DMS53 (cell line): ENCODE results near the gene RCAN1.
"Not testable (repeated sequence)": the region's sequence is repeated elsewhere in the genome, so short reads cannot be mapped to it uniquely, and the experiment has no call there.

Experiments
- DNase-seq: peaks from one replicate; lab custom pipeline; 2025; lab: John Stamatoyannopoulos, UW

RCAN1 gene

DNA sequence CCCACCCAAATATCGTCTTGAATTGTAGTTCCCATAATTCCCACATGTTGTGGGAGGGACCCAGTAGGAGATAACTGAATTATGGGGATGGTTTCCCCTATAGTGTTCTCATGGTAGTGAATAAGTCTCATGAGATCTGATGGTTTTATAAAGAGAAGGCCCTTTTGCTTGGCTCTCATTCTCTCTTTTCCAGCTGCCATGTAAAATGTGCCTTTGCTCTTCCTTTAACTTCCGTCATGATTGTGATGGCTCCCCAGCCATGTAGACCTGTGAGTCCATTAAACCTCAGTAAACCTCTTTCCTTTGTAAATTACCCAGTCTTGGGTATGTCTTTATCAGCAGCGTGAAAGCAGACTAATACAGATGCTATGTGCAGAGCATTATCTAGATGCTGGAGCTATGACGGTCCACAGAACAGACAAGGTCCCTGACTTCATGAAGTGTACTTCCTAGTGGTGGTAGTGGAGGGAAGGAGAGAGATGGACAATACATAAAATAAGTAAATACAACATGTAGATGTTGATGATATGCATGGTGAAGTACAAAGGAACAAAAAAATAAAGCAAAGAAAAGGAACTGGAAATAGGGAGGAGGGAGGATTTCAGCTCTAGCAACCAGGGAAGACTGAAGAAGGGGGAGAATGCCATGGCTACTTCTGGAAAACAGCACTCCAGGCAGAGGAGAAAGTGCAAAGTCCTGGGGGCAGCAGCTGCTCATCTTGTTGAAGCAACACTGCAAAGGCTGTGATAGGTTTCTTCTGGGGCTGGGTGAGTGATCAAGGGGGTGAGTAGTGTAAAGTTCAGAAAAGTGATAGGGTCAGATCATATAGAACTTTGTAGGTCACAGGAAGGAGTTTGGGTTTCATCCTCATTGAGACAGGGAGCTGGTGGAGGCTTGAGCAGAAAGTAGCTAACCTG lies 6.8 kb upstream of the RCAN1 start:
- no peak for DNase-seq

DNA sequence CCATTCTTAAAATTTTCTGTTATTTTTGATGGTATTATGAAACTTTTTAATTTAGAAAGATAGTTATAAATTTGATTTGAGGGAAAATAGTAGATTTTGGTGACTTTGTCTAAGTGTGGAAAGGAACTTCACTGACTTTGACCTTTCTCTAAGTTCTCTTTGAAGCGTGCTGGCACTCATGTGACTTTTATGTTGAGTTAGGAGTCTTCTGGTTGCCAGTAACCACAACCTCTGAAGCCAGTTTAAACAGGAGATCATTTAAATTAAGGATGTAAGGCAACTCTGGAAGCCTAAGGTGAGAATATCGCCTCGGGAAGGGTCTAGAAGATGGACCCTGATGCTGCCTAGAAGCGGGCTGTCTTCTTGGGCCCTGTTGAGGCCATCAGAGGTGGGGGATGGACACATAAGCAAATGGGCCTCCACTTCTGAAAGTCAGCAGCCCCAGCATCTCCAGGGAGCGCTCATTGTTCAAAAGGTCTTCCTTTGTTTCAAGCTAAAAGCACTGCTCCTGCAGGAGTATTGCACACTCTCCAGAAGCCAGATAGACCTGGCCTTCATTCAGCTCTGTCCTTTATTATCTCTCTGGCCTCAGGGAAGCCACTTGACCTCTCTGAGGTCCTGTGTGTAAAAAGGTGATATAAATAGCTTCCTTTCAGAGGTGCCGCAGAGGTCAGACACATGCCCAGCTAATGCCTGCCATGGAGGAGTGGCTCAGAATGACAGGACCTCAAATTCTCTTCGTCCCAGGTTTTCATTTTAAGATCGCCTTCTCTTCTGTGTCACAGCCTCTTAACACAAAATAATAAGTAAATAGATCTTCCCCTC lies 5.1 kb upstream of the RCAN1 start:
- DNase-seq, result no peak

DNA sequence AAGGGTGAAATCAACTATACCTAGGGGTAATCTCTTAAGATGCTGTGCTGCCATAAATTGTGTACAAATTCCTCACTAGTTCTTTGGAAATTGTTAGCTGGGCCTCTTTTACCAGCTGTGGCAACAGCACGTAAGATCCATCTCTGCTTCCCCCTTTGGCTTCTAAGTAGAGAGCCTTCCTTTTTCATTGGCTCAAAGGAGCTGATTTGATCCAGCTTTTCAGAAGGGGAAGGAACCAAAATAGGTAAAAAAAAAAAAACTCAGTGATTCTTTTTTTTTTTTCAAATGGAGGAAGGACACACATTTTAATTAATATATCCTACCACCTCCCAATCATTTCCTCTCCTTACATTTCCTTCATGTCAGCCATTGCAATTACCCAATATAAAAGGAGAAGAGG lies 4.0 kb upstream of the RCAN1 start:
- DNase-seq, result no peak

- DNase-seq, result no peak
These were observed 2.9 kb upstream of the RCAN1 start for GRCh38 chr21:34617753-34618339.

DNA sequence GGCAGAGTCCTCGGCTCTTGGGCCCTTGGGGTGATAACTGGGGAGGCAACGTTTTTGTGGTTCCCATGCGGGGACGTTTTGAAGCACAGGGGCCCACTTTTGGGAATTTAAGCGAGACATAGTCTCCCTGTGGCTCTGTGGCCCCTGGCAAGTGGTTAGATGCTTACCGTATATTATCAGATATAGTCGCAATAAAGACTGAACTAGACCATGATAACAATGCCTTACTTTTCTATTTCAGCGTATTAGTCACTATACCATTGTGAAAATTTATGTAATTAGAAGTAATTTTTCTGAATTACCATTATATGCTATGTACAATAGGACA lies 538 bp upstream of the RCAN1 start:
- no peak for DNase-seq

GRCh38 chr21:34613679-34614627 lies 960 bp downstream of the RCAN1 start:
- DNase-seq, result peak; percentile 40

GRCh38 chr21:34612557-34612956 lies 2.4 kb downstream of the RCAN1 start:
- no peak for DNase-seq

DNA sequence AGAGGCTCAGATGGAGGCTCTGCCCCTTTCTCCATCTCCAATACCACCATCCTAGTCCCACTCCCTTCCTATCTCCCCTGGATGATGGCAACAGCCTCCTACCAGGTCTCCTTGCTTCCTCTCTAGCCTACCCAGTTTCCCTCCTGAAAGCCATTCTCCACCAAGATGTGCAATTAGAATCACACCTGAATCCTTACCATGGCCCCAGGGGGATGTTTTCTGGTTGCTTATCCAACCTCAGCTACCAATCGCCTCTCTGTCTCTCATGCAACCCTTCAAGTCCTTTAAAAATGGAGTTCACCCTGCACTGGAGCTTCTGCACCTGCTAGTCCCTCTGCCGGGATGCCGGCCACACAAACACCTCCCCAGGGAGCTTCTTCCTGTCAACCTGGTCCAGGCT lies 2.9 kb downstream of the RCAN1 start:
- no peak for DNase-seq

- no peak for DNase-seq
These were observed 3.4 kb downstream of the RCAN1 start for GRCh38 chr21:34611528-34611927.

DNA sequence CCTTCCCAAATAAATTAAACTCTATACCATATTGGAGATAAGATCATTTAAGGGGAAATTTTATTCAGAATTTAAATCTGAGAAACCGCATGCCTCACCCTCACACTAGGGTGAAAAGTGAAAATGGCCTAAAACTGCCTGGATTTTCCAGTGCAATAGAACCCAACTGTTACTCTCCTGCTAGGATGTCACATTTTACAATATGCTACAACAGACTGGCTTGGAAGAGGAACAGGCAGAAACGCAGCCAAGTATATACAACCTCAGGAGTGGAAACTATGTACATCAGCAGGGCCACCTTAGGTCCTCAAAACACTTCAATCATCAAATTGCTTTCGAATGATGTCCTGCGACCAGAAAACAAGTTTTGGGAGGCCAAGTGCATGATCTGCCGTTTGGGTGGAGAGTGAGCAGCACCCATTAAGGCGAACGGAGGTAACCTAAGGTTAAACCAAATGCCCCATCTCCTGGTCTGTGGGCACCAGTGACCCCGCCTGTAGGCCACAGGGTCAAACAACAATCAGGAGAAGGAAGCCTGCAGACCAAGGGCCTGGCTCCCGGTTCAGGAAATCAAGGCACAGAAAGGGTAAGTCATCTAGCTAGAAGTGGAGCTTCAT lies 4.9 kb downstream of the RCAN1 start:
- DNase-seq, result no peak

- no peak for DNase-seq
These were observed 5.5 kb downstream of the RCAN1 start for GRCh38 chr21:34609244-34609932.

DNA sequence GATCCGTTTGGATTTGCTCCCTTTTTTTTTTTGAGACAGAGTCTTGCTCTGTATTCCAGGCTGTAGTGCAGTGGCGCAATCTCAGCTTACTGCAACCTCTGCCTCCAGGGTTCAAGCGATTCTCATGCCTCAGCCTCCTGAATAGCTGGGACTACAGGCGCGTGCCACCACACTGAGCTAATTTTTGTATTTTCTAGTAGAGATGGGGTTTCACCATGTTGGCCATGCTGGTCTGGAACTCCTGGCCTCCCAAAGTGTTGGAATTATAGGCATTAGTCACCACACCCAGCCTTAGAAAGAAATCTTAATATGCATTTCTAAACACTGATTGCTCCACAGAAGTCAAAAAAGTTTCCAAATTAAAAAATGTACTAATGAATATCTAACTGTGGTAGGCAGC lies 7.5 kb downstream of the RCAN1 start:
- not testable (repeated sequence) for DNase-seq

DNA sequence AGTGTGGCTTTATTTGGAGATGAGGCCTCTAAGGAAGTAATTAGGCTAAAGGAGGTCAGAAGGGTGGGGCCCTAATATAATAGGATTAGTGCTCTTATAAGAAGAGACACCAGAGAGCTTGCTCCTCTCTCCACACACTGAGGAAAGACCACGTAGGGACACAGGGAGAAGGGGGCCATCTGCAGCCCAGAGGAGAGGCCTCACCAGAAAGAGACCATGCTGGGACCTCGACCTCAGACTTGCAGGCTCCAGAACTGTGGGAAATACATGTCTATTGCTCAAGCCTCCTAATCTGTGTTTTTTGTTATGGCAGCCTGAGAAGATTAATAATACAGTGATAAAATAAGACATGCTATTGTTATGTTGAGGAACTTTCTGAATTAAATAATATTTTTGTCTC lies 8.3 kb downstream of the RCAN1 start:
- DNase-seq, result no peak

DNA sequence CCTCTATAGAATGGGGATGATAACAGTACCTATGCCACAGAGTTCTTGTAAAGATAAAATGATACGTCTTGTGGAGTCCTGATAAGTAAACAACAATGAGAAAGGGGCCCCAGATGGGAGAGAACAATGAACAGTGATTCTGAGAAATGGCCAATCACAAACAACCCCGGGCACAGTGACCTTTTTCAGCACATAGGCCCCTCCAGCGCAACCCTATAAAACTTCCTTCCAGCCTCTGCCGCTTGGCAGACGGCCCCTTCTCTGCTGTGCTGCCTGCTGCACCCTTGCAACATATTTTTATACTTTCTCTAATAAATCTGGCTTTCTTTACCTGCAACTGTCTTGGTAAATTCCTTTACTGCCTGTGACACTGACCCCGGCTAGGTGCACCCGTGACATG lies 8.9 kb downstream of the RCAN1 start:
- DNase-seq, result no peak

DNA sequence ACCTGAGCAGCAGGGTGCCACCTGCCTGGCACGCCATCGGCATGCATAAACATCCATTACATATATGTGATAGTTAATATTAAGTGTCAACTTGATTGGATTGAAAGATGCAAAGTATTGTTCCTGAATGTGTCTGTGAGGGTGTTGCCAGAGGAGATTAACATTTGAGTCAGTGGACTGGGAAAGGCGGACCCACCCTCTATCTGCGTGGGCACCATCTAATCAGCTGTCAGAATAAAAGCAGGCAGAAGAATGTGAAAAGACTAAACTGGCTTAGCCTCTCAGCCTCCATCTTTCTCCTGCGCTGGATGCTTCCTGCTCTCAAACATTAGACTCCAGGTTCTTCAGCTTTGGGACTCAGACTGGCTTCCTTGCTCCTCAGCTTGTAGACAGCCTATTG lies 10.0 kb downstream of the RCAN1 start:
- not testable (repeated sequence) for DNase-seq

GRCh38 chr21:34604556-34604955 lies 10.4 kb downstream of the RCAN1 start:
- DNase-seq, result no peak

DNA sequence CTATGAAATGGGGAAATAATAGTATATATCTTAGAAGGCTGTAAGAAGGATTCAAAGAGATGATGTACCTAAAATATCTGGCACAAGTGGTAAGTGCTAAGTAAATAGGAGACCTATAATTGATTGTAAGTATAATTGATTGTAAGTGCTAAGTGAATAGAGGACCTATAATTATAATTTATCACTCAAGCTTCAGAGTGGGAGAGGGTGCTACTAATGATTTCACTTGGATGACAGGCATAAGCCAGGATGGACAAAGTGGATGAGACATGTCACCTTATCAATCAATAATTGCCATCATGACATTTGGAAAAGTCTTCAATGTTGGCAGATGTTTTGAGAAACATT lies 11.2 kb downstream of the RCAN1 start:
- no peak for DNase-seq

DNA sequence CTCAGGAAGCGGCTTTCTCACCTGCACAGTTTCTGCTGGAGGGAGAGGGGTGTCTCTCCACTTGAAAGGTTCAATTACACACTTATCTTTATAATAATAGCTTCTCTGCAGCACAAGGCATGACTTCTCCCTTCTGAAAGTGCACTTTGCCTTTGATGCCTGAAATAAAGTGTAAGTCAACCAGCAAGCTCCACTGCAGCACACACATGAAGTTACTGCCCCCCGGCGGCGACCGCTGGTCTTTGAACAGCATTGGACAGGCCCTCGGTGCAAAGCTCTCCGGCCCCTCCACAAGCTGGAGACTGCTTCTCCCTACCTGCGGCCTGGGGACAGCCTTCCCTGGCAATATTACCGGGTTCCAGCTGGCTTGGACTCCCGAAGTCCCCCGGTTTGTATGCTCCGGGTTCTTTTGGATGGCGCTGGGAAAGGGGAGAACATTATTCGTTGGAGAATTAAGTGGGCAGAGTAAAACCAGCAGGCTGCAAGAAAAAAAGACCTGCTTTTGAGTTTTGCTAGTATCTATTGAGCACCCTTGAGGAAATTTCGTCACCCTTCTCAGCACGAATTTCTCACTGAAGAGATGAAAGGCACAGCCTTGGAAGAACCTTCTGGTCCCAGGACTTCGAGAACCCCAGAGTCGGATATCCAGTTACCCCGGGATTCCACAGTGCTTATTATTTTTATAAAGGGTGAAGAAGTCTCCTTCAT lies 11.8 kb downstream of the RCAN1 start:
- DNase-seq, result peak; percentile 88

DNA sequence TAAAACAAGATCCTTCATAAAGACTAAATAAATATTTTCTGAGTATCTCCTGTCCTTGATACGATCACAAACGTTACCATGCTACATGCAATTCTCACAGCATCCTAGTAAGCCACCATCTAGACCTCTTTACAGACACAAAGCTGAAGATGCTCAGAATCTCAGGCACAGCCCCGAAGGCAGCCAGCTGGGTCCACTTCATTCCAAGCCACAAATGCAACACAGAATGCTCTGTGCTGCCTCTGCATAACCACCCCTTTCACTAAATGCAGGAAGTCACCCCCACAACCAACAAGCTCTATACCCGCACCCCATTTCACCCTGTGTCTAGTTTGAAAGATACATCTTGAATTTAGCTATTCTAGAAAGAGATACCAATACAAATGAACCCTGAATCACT lies 12.9 kb downstream of the RCAN1 start:
- DNase-seq, result no peak

GRCh38 chr21:34599534-34600101 lies 15.3 kb downstream of the RCAN1 start:
- peak; percentile 27 for DNase-seq
